IMR-90 (cell line): Measurements from ENCODE around the gene MYADML2.

Experiments used
- ELK1 ChIP-seq: fragments of 150-350 bp; IDR thresholded peaks from 2 replicates; pipeline ENCODE4 v1.6.1; 2016; ENCODE audit warnings: low read depth, mild to moderate bottlenecking, low read length, moderate library complexity, borderline replicate concordance
- POLR2A ChIP-seq: IDR thresholded peaks from 2 replicates; pipeline ENCODE4 v1.6.1; 2012; ENCODE audit warnings: mild to moderate bottlenecking, low read depth, low read length
- RAD21 ChIP-seq: IDR thresholded peaks from 2 replicates; pipeline ENCODE4 v1.6.1; 2012; ENCODE audit warnings: low read length, improper control_type of control experiment
- RCOR1 ChIP-seq: IDR thresholded peaks from 2 replicates; pipeline ENCODE4 v1.6.1; 2012; ENCODE audit warnings: mild to moderate bottlenecking, low read length, improper control_type of control experiment; ENCODE audit not compliant: insufficient replicate concordance
- RFX5 ChIP-seq: IDR thresholded peaks from 2 replicates; pipeline ENCODE4 v1.8.0; 2012; ENCODE audit warnings: low read depth, mild to moderate bottlenecking, low read length, moderate library complexity
- SMC3 ChIP-seq: fragments of 150-350 bp; IDR thresholded peaks from 2 replicates; pipeline ENCODE4 v1.6.1; 2016; ENCODE audit warnings: low read depth, mild to moderate bottlenecking, antibody characterized with exemption, low read length, moderate library complexity
- USF2 ChIP-seq: fragments of 150-350 bp; IDR thresholded peaks from 2 replicates; pipeline ENCODE4 v1.6.1; 2017; ENCODE audit warnings: mild to moderate bottlenecking, antibody characterized with exemption, low read length, low read depth
- TF ChIP-seq, protein P1 (sequence below): conservative IDR thresholded peaks from 2 replicates; pipeline ENCODE4 v1.5.1; 2012; ENCODE audit warnings: mild to moderate bottlenecking, low read depth, low read length, improper control_type of control experiment

DNA sequence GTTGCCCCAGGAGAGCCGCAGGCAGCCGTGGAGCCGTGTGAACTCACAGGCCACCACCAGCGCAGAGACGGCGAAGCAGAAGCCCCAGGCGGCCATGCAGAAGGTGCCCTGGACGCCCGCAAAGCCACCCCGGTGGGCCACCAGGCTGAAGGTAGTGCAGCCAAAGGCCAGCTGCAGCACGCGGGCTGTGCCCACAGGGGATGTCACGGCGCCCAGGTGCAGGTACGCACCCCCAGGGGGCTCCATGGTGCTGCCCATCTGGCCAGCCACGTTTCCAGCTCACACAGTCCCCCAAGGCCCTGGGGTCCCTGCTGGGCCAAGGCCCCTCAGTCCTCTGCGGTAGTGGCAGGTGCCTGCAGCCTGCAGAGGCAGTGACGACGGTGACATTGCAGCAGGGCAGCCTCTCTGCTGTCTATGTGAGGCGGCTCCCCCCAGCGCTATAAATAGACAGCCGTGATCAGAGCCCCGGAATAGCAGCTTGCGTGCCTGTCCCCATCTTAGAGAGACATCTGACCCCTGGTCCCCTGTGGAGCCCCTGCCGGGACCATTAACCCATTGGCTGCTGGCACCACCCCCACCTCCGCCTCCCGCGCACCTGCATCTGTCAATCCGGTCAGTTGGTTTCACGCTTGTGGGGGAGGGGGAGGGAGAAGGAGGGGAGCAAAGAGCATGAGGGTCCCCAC is 5.4 kb downstream of the MYADML2 start:
- TF ChIP-seq, protein P1, sequence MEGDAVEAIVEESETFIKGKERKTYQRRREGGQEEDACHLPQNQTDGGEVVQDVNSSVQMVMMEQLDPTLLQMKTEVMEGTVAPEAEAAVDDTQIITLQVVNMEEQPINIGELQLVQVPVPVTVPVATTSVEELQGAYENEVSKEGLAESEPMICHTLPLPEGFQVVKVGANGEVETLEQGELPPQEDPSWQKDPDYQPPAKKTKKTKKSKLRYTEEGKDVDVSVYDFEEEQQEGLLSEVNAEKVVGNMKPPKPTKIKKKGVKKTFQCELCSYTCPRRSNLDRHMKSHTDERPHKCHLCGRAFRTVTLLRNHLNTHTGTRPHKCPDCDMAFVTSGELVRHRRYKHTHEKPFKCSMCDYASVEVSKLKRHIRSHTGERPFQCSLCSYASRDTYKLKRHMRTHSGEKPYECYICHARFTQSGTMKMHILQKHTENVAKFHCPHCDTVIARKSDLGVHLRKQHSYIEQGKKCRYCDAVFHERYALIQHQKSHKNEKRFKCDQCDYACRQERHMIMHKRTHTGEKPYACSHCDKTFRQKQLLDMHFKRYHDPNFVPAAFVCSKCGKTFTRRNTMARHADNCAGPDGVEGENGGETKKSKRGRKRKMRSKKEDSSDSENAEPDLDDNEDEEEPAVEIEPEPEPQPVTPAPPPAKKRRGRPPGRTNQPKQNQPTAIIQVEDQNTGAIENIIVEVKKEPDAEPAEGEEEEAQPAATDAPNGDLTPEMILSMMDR, result no peak
- TF ChIP-seq SMC3 (no peak), USF2 (no peak), RCOR1 (no peak), POLR2A (no peak), ELK1 (no peak), RAD21 (no peak), RFX5 (no peak)
